WERI-Rb-1 (cell line): ENCODE results near the gene NUPR1.

Source experiments
- DNase-seq: peaks from one replicate; pipeline ENCODE4 v3.0.0-alpha.2; 2020
- H3K27ac ChIP-seq: fragments of 250-450 bp; sonication (Bioruptor Pico); 2 replicates; pipeline ENCODE4 v1.5.1; 2020; ENCODE audit warnings: mild to moderate bottlenecking, moderate library complexity
- H3K27me3 ChIP-seq: fragments of 250-450 bp; sonication (Bioruptor Pico); 2 replicates; pipeline ENCODE4 v1.5.1; 2021; ENCODE audit warnings: mild to moderate bottlenecking, low read depth, moderate library complexity; ENCODE audit not compliant: insufficient read depth, severe bottlenecking
- H3K36me3 ChIP-seq: fragments of 250-450 bp; sonication (Bioruptor Pico); 2 replicates; pipeline ENCODE4 v1.5.1; 2020; ENCODE audit warnings: mild to moderate bottlenecking, moderate library complexity
- H3K4me3 ChIP-seq: 2 replicates; pipeline ENCODE4 v1.5.1; 2011; ENCODE audit warnings: low read depth, mild to moderate bottlenecking, control low read depth, low read length
- H3K9me3 ChIP-seq: fragments of 250-450 bp; sonication (Bioruptor Pico); 2 replicates; pipeline ENCODE4 v1.5.1; 2021; ENCODE audit warnings: mild to moderate bottlenecking, moderate library complexity; ENCODE audit not compliant: severe bottlenecking
- CTCF ChIP-seq: IDR thresholded peaks from 2 replicates; pipeline ENCODE4 v1.5.1; 2011; ENCODE audit warnings: low read depth, mild to moderate bottlenecking, control low read depth, inconsistent platforms, low read length

Gene NUPR1

DNA sequence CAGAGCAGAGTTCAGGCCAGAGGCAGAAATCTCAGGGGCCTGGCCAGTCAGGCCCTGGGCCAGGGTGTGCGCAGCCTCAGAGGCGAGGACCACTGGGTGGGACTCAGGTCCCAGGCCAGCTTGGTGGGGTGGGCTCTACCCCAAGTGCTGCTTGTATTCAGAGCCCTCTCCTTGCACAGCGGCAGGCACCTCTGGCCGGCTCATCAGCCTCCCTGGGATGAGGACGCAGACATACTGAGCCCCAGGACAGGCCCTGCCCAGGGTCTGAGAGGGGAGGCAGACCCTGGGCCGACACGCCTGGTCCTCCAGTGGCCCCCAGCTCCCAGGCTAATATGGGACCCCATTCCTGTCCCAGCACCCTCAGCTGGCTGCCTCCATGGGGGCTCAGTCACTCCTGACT, 24.5 kb downstream of the NUPR1 start:
- Histone ChIP-seq H3K27me3 (no peaks in the 10 kb centered on the region), H3K36me3 (no peaks in the 10 kb centered on the region), H3K27ac (no peak overlapping the region), H3K4me3 (no peak overlapping the region), H3K9me3 (no peaks in the 10 kb centered on the region)
- TF ChIP-seq CTCF = no peak
- no peak for DNase-seq

- TF ChIP-seq CTCF = no peak
- Histone ChIP-seq H3K27me3 (no peaks in the 10 kb centered on the region), H3K27ac (no peak overlapping the region), H3K9me3 (no peaks in the 10 kb centered on the region), H3K36me3 (no peaks in the 10 kb centered on the region), H3K4me3 (no peak overlapping the region)
- DNase-seq = no peak
These were observed 25.1 kb downstream of the NUPR1 start for GRCh38 chr16:28513484-28514181.

GRCh38 chr16:28511801-28512789, 26.7 kb downstream of the NUPR1 start:
- Histone ChIP-seq H3K4me3 (no peak overlapping the region), H3K27ac (no peak overlapping the region), H3K36me3 (no peaks in the 10 kb centered on the region), H3K9me3 (no peaks in the 10 kb centered on the region), H3K27me3 (no peaks in the 10 kb centered on the region)
- DNase-seq = no peak
- TF ChIP-seq CTCF = no peak

DNA sequence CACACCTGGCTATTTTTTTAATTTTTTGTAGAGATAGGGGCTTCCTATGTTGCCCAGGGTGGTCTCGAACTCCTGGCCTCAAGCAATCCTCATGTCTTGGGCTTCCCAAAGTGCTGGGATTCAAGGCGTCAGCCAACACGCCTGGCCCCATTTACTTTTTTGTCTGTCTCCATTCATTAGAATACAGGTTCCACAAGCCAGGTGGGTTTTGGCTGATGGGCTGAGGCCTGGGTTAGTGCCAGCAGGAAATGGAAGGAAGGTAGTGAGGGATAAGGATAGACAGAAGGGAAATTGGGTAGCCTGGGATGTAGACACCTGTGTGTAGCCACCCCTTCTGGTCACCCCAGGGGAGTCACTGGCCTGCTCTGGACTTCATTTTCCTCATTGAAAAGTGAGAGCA, 27.7 kb downstream of the NUPR1 start:
- Histone ChIP-seq H3K4me3 (no peak overlapping the region), H3K27ac (no peak overlapping the region), H3K36me3 (no peaks in the 10 kb centered on the region), H3K27me3 (no peaks in the 10 kb centered on the region), H3K9me3 (no peaks in the 10 kb centered on the region)
- TF ChIP-seq CTCF = no peak
- DNase-seq = no peak

GRCh38 chr16:28505489-28506137, 33.2 kb downstream of the NUPR1 start:
- Histone ChIP-seq H3K27ac (no peak overlapping the region), H3K36me3 (no peaks in the 10 kb centered on the region), H3K9me3 (no peaks in the 10 kb centered on the region), H3K27me3 (no peaks in the 10 kb centered on the region), H3K4me3 (no peak overlapping the region)
- DNase-seq = no peak
- TF ChIP-seq CTCF = no peak
